Measurements from ENCODE around the gene SLC39A5.

DNA sequence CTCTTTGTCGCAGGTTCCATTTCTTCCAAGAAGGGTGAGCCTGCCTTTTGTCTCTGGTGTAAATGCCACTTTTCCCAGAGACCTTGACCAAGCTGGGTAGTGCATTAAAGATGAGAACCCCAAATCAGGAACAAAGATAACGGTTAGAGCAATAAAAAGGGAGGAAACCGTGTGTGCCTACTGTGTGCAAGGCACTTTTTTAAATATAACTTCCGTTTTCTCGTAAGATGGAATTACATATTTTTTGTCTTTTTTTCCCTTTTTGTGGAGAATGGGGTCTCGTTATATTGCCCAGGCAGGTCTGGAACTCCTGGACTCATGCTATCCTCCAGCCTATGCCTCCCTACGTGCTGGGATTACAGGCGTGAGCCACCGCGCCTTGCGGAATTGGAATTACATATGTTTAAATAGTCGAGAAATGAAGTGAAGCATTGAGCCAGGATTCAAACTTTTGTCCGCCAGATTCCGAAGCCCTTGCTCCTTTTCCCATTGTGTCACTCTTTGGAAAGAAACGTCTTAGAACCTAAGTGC lies 6.2 kb upstream of the SLC39A5 start:
- no peak for TF ChIP-seq POLR2AphosphoS5 (IDR thresholded peaks at IDR 0.05)
- TF ChIP-seq, protein P1, sequence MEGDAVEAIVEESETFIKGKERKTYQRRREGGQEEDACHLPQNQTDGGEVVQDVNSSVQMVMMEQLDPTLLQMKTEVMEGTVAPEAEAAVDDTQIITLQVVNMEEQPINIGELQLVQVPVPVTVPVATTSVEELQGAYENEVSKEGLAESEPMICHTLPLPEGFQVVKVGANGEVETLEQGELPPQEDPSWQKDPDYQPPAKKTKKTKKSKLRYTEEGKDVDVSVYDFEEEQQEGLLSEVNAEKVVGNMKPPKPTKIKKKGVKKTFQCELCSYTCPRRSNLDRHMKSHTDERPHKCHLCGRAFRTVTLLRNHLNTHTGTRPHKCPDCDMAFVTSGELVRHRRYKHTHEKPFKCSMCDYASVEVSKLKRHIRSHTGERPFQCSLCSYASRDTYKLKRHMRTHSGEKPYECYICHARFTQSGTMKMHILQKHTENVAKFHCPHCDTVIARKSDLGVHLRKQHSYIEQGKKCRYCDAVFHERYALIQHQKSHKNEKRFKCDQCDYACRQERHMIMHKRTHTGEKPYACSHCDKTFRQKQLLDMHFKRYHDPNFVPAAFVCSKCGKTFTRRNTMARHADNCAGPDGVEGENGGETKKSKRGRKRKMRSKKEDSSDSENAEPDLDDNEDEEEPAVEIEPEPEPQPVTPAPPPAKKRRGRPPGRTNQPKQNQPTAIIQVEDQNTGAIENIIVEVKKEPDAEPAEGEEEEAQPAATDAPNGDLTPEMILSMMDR (IDR thresholded peaks at IDR 0.05): no peak
